Upper lobe of right lung (tissue), 1 donor: Measurements from ENCODE around the gene PWWP2B. TPM values are rescaled to one million over a fixed set of nuclear protein-coding genes. Genes with fewer than 3 reads are reported as not detected.
A peak's percentile ranks its signal among the peaks of the same experiment; 100 is the strongest.

Experiments used
- ATAC-seq: fragments of 200-7000 bp; cut with Tn5 transposase; one replicate; pipeline ENCODE4 v1.9.1; 2020; ENCODE audit warnings: mild to moderate bottlenecking, moderate library complexity
- DNase-seq: peaks from one replicate; pipeline ENCODE4 v3.0.0-alpha.2; 2020
- H3K27ac ChIP-seq: fragments of 200-600 bp; one replicate; pipeline ENCODE4 v1.8.0; 2022
- H3K27me3 ChIP-seq: fragments of 200-600 bp; one replicate; pipeline ENCODE4 v1.8.0; 2022; ENCODE audit warnings: mild to moderate bottlenecking
- H3K36me3 ChIP-seq: fragments of 200-600 bp; one replicate; pipeline ENCODE4 v1.8.0; 2022
- H3K4me1 ChIP-seq: fragments of 200-600 bp; one replicate; pipeline ENCODE4 v1.8.0; 2022
- H3K4me3 ChIP-seq: fragments of 200-600 bp; one replicate; pipeline ENCODE4 v1.8.0; 2022; ENCODE audit warnings: mild to moderate bottlenecking
- H3K9me3 ChIP-seq: fragments of 200-600 bp; one replicate; pipeline ENCODE4 v1.8.0; 2022
- CTCF ChIP-seq: fragments of 200-600 bp; IDR thresholded peaks from one replicate; pipeline ENCODE4 v1.8.0; 2022; ENCODE audit warnings: antibody characterized with exemption
- intact Hi-C: fragments of 100-400 bp; cut with DNase I; formaldehyde crosslinking; loops from one replicate; pipeline ENCODE4 v1.11.0; 2022
- total RNA-seq: library from RNA; stranded (reverse); fragmentation: NEBNext Ultra II Directional; extraction: Animal tissue kit (Norgen Biotek cat#: 25700); gene quantifications from one replicate; pipeline ENCODE4 v1.2.1, GENCODE V29; 2021
- donor health status: DM: no; HTN: yes; CAD: no; lungs with severe emphysema.

The PWWP2B gene
- total RNA-seq, 1 donor from 2014 or later = 26.0 TPM

- no peak overlapping the region for H3K27ac ChIP-seq
- H3K9me3 ChIP-seq = no peaks in the 10 kb centered on the region
- DNase-seq = no peak
- no peak for TF ChIP-seq CTCF
- H3K4me3 ChIP-seq = no peak overlapping the region
- ATAC-seq = no peak
- H3K27me3 ChIP-seq = no peaks in the 10 kb centered on the region
- no peaks in the 10 kb centered on the region for H3K36me3 ChIP-seq
- peaks cover 59% of the 10 kb centered on the region for H3K4me1 ChIP-seq
- intact Hi-C loops = no loop called here
Measured at GRCh38 chr10:132415956-132416355, 19.0 kb downstream of the PWWP2B start.

- Histone ChIP-seq H3K36me3 (no peaks in the 10 kb centered on the region), H3K4me1 (peaks cover 59% of the 10 kb centered on the region), H3K27me3 (no peaks in the 10 kb centered on the region), H3K27ac (peak overlapping the region; percentile 94), H3K9me3 (no peaks in the 10 kb centered on the region), H3K4me3 (no peak overlapping the region)
- DNase-seq (no peak), ATAC-seq (no peak)
- TF ChIP-seq CTCF = no peak
- intact Hi-C loops = no loop called here
Measured at GRCh38 chr10:132416566-132417256, 19.7 kb downstream of the PWWP2B start.

GRCh38 chr10:132417257-132417910 is 20.4 kb downstream of the PWWP2B start:
- peaks cover 59% of the 10 kb centered on the region for H3K4me1 ChIP-seq
- TF ChIP-seq CTCF = no peak

GRCh38 chr10:132417957-132418441 is 21.0 kb downstream of the PWWP2B start:
- Histone ChIP-seq H3K9me3 (no peaks in the 10 kb centered on the region), H3K4me3 (no peak overlapping the region), H3K27ac (peak overlapping the region; percentile 94), H3K4me1 (peaks cover 57% of the 10 kb centered on the region), H3K36me3 (no peaks in the 10 kb centered on the region), H3K27me3 (no peaks in the 10 kb centered on the region)
- no peak for DNase-seq
- intact Hi-C loops = no loop called here
- no peak for TF ChIP-seq CTCF
- ATAC-seq = peak; percentile 0

More at GRCh38 chr10:132417257-132417910, 20.4 kb downstream of the PWWP2B start:
- intact Hi-C loops = no loop called here
- no peak for ATAC-seq
- Histone ChIP-seq H3K4me3 (no peak overlapping the region), H3K9me3 (no peaks in the 10 kb centered on the region), H3K36me3 (no peaks in the 10 kb centered on the region), H3K27ac (peak overlapping the region; percentile 94), H3K27me3 (no peaks in the 10 kb centered on the region)
- DNase-seq = no peak

- H3K4me3 ChIP-seq = no peak overlapping the region
- no peaks in the 10 kb centered on the region for H3K9me3 ChIP-seq
- no peak for TF ChIP-seq CTCF
- H3K27me3 ChIP-seq = no peaks in the 10 kb centered on the region
- DNase-seq (peak; percentile 90), ATAC-seq (peak; percentile 69)
- no peaks in the 10 kb centered on the region for H3K36me3 ChIP-seq
- intact Hi-C loops = no loop called here
- H3K27ac ChIP-seq = peak overlapping the region; percentile 94
- peaks cover 52% of the 10 kb centered on the region for H3K4me1 ChIP-seq
Measured at GRCh38 chr10:132418527-132419416, 21.8 kb downstream of the PWWP2B start.
